Caco-2 (cell line): Measurements from ENCODE around the gene CHCHD6. TPM values are rescaled to one million over a fixed set of nuclear protein-coding genes. Genes with fewer than 3 reads are reported as not detected.

Experiments
- BruUV-seq: library from RNA; stranded (reverse); fragments of 400-500 nt; replicated peaks from 2 replicates; lab custom pipeline; 2021; lab: Mats Ljungman, UMichigan
- CTCF ChIA-PET: fragments of 300-600 bp; sonication (Branson Sonifier 250); formaldehyde crosslinking; loops from one replicate; lab custom pipeline; 2022; ENCODE audit warnings: antibody characterized with exemption; lab: Charles Lee
- POLR2A ChIA-PET: fragments of 300-600 bp; sonication (Branson Sonifier 250); formaldehyde crosslinking; loops from one replicate; lab custom pipeline; 2022; ENCODE audit warnings: antibody characterized with exemption; lab: Charles Lee
- DNase-seq, 2 experiments: peaks; one replicate each; pipeline versions ENCODE4 v3.0.0 to v3.0.0-alpha.2; 2020 to 2022
- H3K27me3 ChIP-seq: replicated peaks from 2 replicates; pipeline ENCODE4 v1.6.0; 2011; ENCODE audit warnings: low read length; ENCODE audit not compliant: control insufficient read depth, insufficient read depth
- H3K36me3 ChIP-seq: 2 replicates; pipeline ENCODE4 v1.5.1; 2011; ENCODE audit warnings: low read length; ENCODE audit not compliant: control insufficient read depth, insufficient read depth
- H3K4me1 ChIP-seq: fragments of 250-450 bp; sonication (Bioruptor Pico); 2 replicates; pipeline ENCODE4 v1.5.1; 2020; ENCODE audit warnings: mild to moderate bottlenecking
- H3K4me3 ChIP-seq: 2 replicates; pipeline ENCODE4 v1.5.1; 2011; ENCODE audit warnings: low read depth, mild to moderate bottlenecking, control low read depth, low read length
- H3K9me3 ChIP-seq: fragments of 250-450 bp; sonication (Bioruptor Pico); 2 replicates; pipeline ENCODE4 v1.5.1; 2020; ENCODE audit warnings: mild to moderate bottlenecking, moderate library complexity
- H3K27ac Mint-ChIP-seq: one replicate; pipeline ENCODE4 v1.8.0; 2022; ENCODE audit warnings: mixed read lengths; ENCODE audit not compliant: unreplicated experiment
- H3K27me3 Mint-ChIP-seq: one replicate; pipeline ENCODE4 v1.8.0; 2022; ENCODE audit warnings: mixed read lengths; ENCODE audit not compliant: insufficient read depth, unreplicated experiment
- H3K36me3 Mint-ChIP-seq: one replicate; pipeline ENCODE4 v1.8.0; 2022; ENCODE audit warnings: mild to moderate bottlenecking, mixed read lengths; ENCODE audit not compliant: insufficient read depth, unreplicated experiment
- H3K4me1 Mint-ChIP-seq: one replicate; pipeline ENCODE4 v1.8.0; 2022; ENCODE audit warnings: low read depth, mixed read lengths; ENCODE audit not compliant: unreplicated experiment
- H3K4me3 Mint-ChIP-seq: one replicate; pipeline ENCODE4 v1.8.0; 2022; ENCODE audit warnings: mild to moderate bottlenecking, moderate library complexity, mixed read lengths; ENCODE audit not compliant: unreplicated experiment
- H3K9me3 Mint-ChIP-seq: one replicate; pipeline ENCODE4 v1.8.0; 2022; ENCODE audit warnings: mixed read lengths; ENCODE audit not compliant: unreplicated experiment
- CTCF ChIP-seq, 2 experiments: fragments of 200-600 bp in 1 of 2; IDR thresholded peaks; 1 replicate in 1 of 2; 2 replicates in 1 of 2; pipeline versions ENCODE4 v1.5.1 to v1.8.0; 2011 to 2022; ENCODE audit warnings: antibody characterized with exemption in 1 of 2, control low read depth in 1 of 2, inconsistent platforms in 1 of 2, low read depth in 1 of 2, low read length in 1 of 2, mild to moderate bottlenecking in 1 of 2, moderate library complexity in 1 of 2; ENCODE audit not compliant: insufficient read depth in 1 of 2, severe bottlenecking in 1 of 2, unreplicated experiment in 1 of 2
- intact Hi-C: fragments of 100-400 bp; cut with micrococcal nuclease; formaldehyde crosslinking; loops from one replicate; pipeline ENCODE4 v1.10.0; 2022; ENCODE audit not compliant: unreplicated experiment
- total RNA-seq: library from RNA; stranded (reverse); gene quantifications from 2 replicates; pipeline ENCODE4 v1.2.3, GENCODE V29; 2022

The CHCHD6 gene
- total RNA-seq, 1 experiment from 2014 or later = 49.5 TPM

GRCh38 chr3:126923895-126924294 lies 219.9 kb downstream of the CHCHD6 start:
- TF ChIP-seq CTCF (IDR thresholded peaks at IDR 0.05; ENCODE audit: insufficient read depth in 1 of 2, low read depth in 1 of 2, low read length in 1 of 2, severe bottlenecking in 1 of 2, unreplicated experiment in 1 of 2) = no peak
- no peak overlapping the region for H3K4me3 Mint-ChIP-seq
- Histone ChIP-seq H3K9me3 (no peaks in the 10 kb centered on the region), H3K36me3 (no peaks in the 10 kb centered on the region), H3K27me3 (no peaks in the 10 kb centered on the region), H3K4me1 (peaks cover 22% of the 10 kb centered on the region), H3K4me3 (no peak overlapping the region)
- ChIA-PET POLR2A (no interaction called here), CTCF (no interaction called here)
- intact Hi-C loops = no loop called here
- no peaks in the 10 kb centered on the region for H3K9me3 Mint-ChIP-seq
- no peaks in the 10 kb centered on the region for H3K27me3 Mint-ChIP-seq
- no TSS peak for BruUV-seq
- H3K4me1 Mint-ChIP-seq = peaks cover 8% of the 10 kb centered on the region
- H3K36me3 Mint-ChIP-seq = peaks cover 21% of the 10 kb centered on the region
- DNase-seq = no peak
- no peak overlapping the region for H3K27ac Mint-ChIP-seq

GRCh38 chr3:126924458-126924857 lies 220.4 kb downstream of the CHCHD6 start:
- no TSS peak for BruUV-seq
- Mint-ChIP-seq H3K4me3 (no peak overlapping the region), H3K27ac (no peak overlapping the region), H3K36me3 (peaks cover 21% of the 10 kb centered on the region), H3K9me3 (no peaks in the 10 kb centered on the region), H3K4me1 (peaks cover 12% of the 10 kb centered on the region), H3K27me3 (no peaks in the 10 kb centered on the region)
- POLR2A ChIA-PET = no interaction called here
- H3K36me3 ChIP-seq = no peaks in the 10 kb centered on the region
- H3K4me3 ChIP-seq = no peak overlapping the region
- CTCF ChIA-PET = no interaction called here
- H3K4me1 ChIP-seq = peaks cover 24% of the 10 kb centered on the region
- TF ChIP-seq CTCF (IDR thresholded peaks at IDR 0.05; ENCODE audit: insufficient read depth in 1 of 2, low read depth in 1 of 2, low read length in 1 of 2, severe bottlenecking in 1 of 2, unreplicated experiment in 1 of 2) = no peak
- H3K9me3 ChIP-seq = no peaks in the 10 kb centered on the region
- DNase-seq = no peak
- no peaks in the 10 kb centered on the region for H3K27me3 ChIP-seq
- intact Hi-C loops = no loop called here

- Histone ChIP-seq H3K9me3 (no peaks in the 10 kb centered on the region), H3K4me1 (peaks cover 24% of the 10 kb centered on the region), H3K4me3 (no peak overlapping the region), H3K27me3 (no peaks in the 10 kb centered on the region), H3K36me3 (no peaks in the 10 kb centered on the region)
- Mint-ChIP-seq H3K36me3 (peaks cover 23% of the 10 kb centered on the region), H3K27me3 (no peaks in the 10 kb centered on the region), H3K27ac (no peak overlapping the region), H3K4me3 (no peak overlapping the region), H3K4me1 (peaks cover 23% of the 10 kb centered on the region), H3K9me3 (no peaks in the 10 kb centered on the region)
- intact Hi-C loops = no loop called here
- POLR2A ChIA-PET = no interaction called here
- no TSS peak for BruUV-seq
- CTCF ChIA-PET = no interaction called here
- no peak for TF ChIP-seq CTCF (IDR thresholded peaks at IDR 0.05; ENCODE audit: insufficient read depth in 1 of 2, low read depth in 1 of 2, low read length in 1 of 2, severe bottlenecking in 1 of 2, unreplicated experiment in 1 of 2)
- no peak for DNase-seq
Observed at GRCh38 chr3:126925411-126926171, 221.6 kb downstream of the CHCHD6 start.
